ENCODE measurements around the gene SRXN1.

DNA sequence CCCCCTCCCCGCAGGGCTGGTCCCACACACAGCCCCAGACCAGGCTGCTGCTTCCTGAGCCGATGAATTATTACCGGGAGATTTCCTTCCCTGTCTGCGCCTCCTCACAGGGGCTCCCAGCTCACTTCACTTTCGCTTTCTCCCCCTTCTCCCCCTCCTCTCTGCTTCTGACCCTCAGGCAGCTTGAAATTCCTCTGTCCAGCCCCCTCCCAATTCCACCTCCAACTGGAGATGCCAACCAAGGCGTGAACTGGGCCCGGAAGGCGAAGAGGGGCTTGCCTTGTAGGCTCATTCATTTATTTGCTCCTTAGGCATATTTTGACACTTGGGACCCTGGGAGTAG, 41.2 kb downstream of the SRXN1 start:
- TF ChIP-seq, protein P1, sequence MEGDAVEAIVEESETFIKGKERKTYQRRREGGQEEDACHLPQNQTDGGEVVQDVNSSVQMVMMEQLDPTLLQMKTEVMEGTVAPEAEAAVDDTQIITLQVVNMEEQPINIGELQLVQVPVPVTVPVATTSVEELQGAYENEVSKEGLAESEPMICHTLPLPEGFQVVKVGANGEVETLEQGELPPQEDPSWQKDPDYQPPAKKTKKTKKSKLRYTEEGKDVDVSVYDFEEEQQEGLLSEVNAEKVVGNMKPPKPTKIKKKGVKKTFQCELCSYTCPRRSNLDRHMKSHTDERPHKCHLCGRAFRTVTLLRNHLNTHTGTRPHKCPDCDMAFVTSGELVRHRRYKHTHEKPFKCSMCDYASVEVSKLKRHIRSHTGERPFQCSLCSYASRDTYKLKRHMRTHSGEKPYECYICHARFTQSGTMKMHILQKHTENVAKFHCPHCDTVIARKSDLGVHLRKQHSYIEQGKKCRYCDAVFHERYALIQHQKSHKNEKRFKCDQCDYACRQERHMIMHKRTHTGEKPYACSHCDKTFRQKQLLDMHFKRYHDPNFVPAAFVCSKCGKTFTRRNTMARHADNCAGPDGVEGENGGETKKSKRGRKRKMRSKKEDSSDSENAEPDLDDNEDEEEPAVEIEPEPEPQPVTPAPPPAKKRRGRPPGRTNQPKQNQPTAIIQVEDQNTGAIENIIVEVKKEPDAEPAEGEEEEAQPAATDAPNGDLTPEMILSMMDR (IDR thresholded peaks at IDR 0.05; ENCODE audit: insufficient read depth, low read length), result no peak
- no peak for TF ChIP-seq POLR2AphosphoS5 (IDR thresholded peaks at IDR 0.05; ENCODE audit: low read depth)
- TF ChIP-seq, protein P2, sequence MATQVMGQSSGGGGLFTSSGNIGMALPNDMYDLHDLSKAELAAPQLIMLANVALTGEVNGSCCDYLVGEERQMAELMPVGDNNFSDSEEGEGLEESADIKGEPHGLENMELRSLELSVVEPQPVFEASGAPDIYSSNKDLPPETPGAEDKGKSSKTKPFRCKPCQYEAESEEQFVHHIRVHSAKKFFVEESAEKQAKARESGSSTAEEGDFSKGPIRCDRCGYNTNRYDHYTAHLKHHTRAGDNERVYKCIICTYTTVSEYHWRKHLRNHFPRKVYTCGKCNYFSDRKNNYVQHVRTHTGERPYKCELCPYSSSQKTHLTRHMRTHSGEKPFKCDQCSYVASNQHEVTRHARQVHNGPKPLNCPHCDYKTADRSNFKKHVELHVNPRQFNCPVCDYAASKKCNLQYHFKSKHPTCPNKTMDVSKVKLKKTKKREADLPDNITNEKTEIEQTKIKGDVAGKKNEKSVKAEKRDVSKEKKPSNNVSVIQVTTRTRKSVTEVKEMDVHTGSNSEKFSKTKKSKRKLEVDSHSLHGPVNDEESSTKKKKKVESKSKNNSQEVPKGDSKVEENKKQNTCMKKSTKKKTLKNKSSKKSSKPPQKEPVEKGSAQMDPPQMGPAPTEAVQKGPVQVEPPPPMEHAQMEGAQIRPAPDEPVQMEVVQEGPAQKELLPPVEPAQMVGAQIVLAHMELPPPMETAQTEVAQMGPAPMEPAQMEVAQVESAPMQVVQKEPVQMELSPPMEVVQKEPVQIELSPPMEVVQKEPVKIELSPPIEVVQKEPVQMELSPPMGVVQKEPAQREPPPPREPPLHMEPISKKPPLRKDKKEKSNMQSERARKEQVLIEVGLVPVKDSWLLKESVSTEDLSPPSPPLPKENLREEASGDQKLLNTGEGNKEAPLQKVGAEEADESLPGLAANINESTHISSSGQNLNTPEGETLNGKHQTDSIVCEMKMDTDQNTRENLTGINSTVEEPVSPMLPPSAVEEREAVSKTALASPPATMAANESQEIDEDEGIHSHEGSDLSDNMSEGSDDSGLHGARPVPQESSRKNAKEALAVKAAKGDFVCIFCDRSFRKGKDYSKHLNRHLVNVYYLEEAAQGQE (IDR thresholded peaks at IDR 0.05; ENCODE audit: insufficient replicate concordance, low read depth), result no peak
